HepG2 (cell line): ENCODE data around the gene ZNF446. TPM values are rescaled to one million over a fixed set of nuclear protein-coding genes. Genes with fewer than 3 reads are reported as not detected.

Experiments used
- CCAR2 ChIP-seq: fragments of 200-400 bp; formaldehyde crosslinking; optimal IDR thresholded peaks from 2 replicates; pipeline ENCODE3; 2018; ENCODE audit warnings: low read depth, mild to moderate bottlenecking, low read length, moderate library complexity
- FIP1L1 ChIP-seq: fragments of 200-400 bp; formaldehyde crosslinking; IDR thresholded peaks from 2 replicates; pipeline ENCODE4 v1.6.1; 2018; ENCODE audit warnings: low read depth, mild to moderate bottlenecking, low read length, moderate library complexity, borderline replicate concordance; ENCODE audit not compliant: insufficient read depth
- GFI1 ChIP-seq: sonication (generic); formaldehyde crosslinking; IDR thresholded peaks from 2 replicates; pipeline ENCODE4 v1.5.0; 2020; ENCODE audit warnings: missing genetic modification reagents, mild to moderate bottlenecking, borderline replicate concordance
- KDM4B ChIP-seq: sonication (generic); formaldehyde crosslinking; IDR thresholded peaks from 2 replicates; pipeline ENCODE4 v1.4.0; 2020; ENCODE audit warnings: missing genetic modification reagents
- KLF11 ChIP-seq: IDR thresholded peaks from 2 replicates; pipeline ENCODE4 v1.6.1; 2016; ENCODE audit warnings: missing compliant biosample characterization
- KLF12 ChIP-seq: sonication (generic); formaldehyde crosslinking; IDR thresholded peaks from 2 replicates; pipeline ENCODE4 v1.4.0; 2020; ENCODE audit warnings: missing genetic modification reagents, borderline replicate concordance
- MIER3 ChIP-seq: IDR thresholded peaks from 2 replicates; pipeline ENCODE4 v1.6.1; 2016; ENCODE audit warnings: missing compliant biosample characterization, borderline replicate concordance
- MXD4 ChIP-seq: IDR thresholded peaks from 2 replicates; pipeline ENCODE4 v1.6.1; 2016; ENCODE audit warnings: mild to moderate bottlenecking, missing biosample characterization, missing genetic modification reagents
- PHF5A ChIP-seq: IDR thresholded peaks from one replicate; pipeline ENCODE4 v1.6.1; 2018; ENCODE audit warnings: low read depth, missing genetic modification reagents; ENCODE audit not compliant: unreplicated experiment
- ZNF510 ChIP-seq: sonication (generic); formaldehyde crosslinking; IDR thresholded peaks from 2 replicates; pipeline ENCODE4 v1.4.0; 2020; ENCODE audit warnings: low read depth, mild to moderate bottlenecking, missing genetic modification reagents
- ZNF557 ChIP-seq: sonication (generic); formaldehyde crosslinking; IDR thresholded peaks from 2 replicates; pipeline ENCODE4 v1.4.0; 2020; ENCODE audit warnings: missing genetic modification reagents
- ZNF670 ChIP-seq: sonication (generic); formaldehyde crosslinking; IDR thresholded peaks from 2 replicates; pipeline ENCODE4 v1.8.0; 2022; ENCODE audit warnings: mild to moderate bottlenecking, missing genetic modification reagents, borderline replicate concordance
- ZNF839 ChIP-seq: sonication (generic); formaldehyde crosslinking; IDR thresholded peaks from 2 replicates; pipeline ENCODE4 v1.4.0; 2020; ENCODE audit warnings: missing genetic modification reagents, mild to moderate bottlenecking, borderline replicate concordance
- polyA plus RNA-seq, 8 experiments: library from polyadenylated mRNA; depleted of rRNA in 3 of 8; stranded (reverse) in 7 of 8; unstranded in 1 of 8; fragments of >200 nt; fragmentation: Illumina TruSeq in 4 of 8; extraction: Trizol in 4 of 8; gene quantifications; 2 replicates each; pipeline versions ENCODE4 v1.2.1 to v1.2.3, GENCODE V29; 2011 to 2016; ENCODE audit warnings: low read depth in 4 of 8, missing spikeins in 1 of 8, mixed read lengths in 1 of 8; ENCODE audit not compliant: insufficient read depth in 1 of 8
- total RNA-seq, 5 experiments: library from RNA; depleted of rRNA; stranded (reverse); fragments of >200 nt; fragmentation: Illumina TruSeq; extraction: Trizol; gene quantifications; 2 replicates each; pipeline ENCODE4 v1.2.3, GENCODE V29; 2016; ENCODE audit warnings: low read depth in 1 of 5
- TF ChIP-seq, protein P1 (sequence below): IDR thresholded peaks from 2 replicates; pipeline ENCODE4 v1.6.1; 2012; ENCODE audit warnings: inconsistent platforms
- TF ChIP-seq, protein P2 (sequence below): sonication (generic); formaldehyde crosslinking; IDR thresholded peaks from 2 replicates; pipeline ENCODE4 v1.8.0; 2022; ENCODE audit warnings: mild to moderate bottlenecking, missing genetic modification reagents, moderate library complexity
- TF ChIP-seq, protein P3 (sequence below): IDR thresholded peaks from 2 replicates; pipeline ENCODE4 v1.6.1; 2012; ENCODE audit warnings: low read length, improper control_type of control experiment
- TF ChIP-seq, protein P4 (sequence below): sonication (generic); formaldehyde crosslinking; IDR thresholded peaks from 2 replicates; pipeline ENCODE4 v1.9.0; 2021; ENCODE audit warnings: missing genetic modification reagents, mild to moderate bottlenecking, borderline replicate concordance
- TF ChIP-seq, protein P5 (sequence below), 2 experiments: sonication (generic) in 1 of 2; formaldehyde crosslinking in 1 of 2; IDR thresholded peaks; 2 replicates each; pipeline versions ENCODE4 v1.4.0 to v1.6.1; 2016 to 2020; ENCODE audit warnings: borderline replicate concordance in 1 of 2, low read depth in 1 of 2, mild to moderate bottlenecking in 1 of 2, missing genetic modification reagents in 1 of 2

Gene ZNF446
- total and polyA plus RNA-seq, 2 of the 13 experiments (the other 11 are each of a cell fraction or from before 2014, with no cell fraction given), result 3.0 to 3.6 TPM

DNA sequence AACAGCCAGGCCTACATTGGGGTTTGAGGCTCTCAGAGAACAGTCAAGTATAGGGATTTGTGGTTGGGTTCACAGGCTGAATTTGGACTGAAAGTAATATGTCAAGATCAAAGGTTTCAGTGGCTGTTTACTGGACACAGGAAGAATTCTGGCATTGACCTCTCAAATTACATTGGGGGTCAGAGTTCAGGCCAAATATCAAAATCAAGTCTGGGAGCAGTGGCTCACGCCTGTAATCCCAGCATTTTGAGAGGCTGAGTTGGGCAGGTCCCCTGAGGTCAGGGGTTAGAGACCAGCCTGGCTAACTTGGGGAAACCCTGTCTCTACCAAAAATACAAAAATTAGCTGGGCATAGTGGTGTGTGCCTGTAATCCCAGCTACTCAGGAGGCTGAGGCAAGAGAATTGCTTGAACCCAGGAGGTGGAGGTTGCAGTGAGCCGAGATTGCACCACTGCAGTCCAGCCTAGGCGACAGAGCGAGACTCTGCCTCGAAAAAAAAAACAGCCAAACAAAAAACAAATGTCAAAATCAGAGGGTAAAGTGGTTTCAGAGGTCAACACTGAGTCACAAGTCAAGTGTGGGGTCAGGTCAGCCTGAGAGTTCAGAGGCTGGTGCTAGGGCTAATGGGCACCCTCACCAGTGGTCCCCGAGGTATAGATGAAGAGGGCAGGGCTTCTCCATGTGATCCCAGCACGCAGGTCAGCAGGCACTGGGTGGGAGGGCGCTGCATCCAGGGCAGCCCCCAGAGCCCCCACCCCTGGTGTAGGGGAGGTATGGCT lies 34.1 kb downstream of the ZNF446 start (continued):
- no peak for TF ChIP-seq ZNF839 (CRISPR knock-in tag)
- no peak for TF ChIP-seq ZNF670
- no peak for TF ChIP-seq KLF11
- no peak for TF ChIP-seq ZNF557 (CRISPR knock-in tag)
- TF ChIP-seq, protein P1, sequence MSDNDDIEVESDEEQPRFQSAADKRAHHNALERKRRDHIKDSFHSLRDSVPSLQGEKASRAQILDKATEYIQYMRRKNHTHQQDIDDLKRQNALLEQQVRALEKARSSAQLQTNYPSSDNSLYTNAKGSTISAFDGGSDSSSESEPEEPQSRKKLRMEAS, result no peak
- TF ChIP-seq, protein P2, sequence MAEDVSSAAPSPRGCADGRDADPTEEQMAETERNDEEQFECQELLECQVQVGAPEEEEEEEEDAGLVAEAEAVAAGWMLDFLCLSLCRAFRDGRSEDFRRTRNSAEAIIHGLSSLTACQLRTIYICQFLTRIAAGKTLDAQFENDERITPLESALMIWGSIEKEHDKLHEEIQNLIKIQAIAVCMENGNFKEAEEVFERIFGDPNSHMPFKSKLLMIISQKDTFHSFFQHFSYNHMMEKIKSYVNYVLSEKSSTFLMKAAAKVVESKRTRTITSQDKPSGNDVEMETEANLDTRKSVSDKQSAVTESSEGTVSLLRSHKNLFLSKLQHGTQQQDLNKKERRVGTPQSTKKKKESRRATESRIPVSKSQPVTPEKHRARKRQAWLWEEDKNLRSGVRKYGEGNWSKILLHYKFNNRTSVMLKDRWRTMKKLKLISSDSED (CRISPR knock-in tag), result no peak
- TF ChIP-seq, protein P3, sequence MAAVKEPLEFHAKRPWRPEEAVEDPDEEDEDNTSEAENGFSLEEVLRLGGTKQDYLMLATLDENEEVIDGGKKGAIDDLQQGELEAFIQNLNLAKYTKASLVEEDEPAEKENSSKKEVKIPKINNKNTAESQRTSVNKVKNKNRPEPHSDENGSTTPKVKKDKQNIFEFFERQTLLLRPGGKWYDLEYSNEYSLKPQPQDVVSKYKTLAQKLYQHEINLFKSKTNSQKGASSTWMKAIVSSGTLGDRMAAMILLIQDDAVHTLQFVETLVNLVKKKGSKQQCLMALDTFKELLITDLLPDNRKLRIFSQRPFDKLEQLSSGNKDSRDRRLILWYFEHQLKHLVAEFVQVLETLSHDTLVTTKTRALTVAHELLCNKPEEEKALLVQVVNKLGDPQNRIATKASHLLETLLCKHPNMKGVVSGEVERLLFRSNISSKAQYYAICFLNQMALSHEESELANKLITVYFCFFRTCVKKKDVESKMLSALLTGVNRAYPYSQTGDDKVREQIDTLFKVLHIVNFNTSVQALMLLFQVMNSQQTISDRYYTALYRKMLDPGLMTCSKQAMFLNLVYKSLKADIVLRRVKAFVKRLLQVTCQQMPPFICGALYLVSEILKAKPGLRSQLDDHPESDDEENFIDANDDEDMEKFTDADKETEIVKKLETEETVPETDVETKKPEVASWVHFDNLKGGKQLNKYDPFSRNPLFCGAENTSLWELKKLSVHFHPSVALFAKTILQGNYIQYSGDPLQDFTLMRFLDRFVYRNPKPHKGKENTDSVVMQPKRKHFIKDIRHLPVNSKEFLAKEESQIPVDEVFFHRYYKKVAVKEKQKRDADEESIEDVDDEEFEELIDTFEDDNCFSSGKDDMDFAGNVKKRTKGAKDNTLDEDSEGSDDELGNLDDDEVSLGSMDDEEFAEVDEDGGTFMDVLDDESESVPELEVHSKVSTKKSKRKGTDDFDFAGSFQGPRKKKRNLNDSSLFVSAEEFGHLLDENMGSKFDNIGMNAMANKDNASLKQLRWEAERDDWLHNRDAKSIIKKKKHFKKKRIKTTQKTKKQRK, result no peak
- TF ChIP-seq FIP1L1, result no peak
- TF ChIP-seq GFI1 (CRISPR knock-in tag), result peak; percentile 88; the same call in 1 of the 2 replicates
- no peak for TF ChIP-seq MIER3 (CRISPR knock-in tag)
- TF ChIP-seq KDM4B (CRISPR knock-in tag), result no peak
- TF ChIP-seq MXD4 (CRISPR knock-in tag), result no peak
- TF ChIP-seq, protein P4, sequence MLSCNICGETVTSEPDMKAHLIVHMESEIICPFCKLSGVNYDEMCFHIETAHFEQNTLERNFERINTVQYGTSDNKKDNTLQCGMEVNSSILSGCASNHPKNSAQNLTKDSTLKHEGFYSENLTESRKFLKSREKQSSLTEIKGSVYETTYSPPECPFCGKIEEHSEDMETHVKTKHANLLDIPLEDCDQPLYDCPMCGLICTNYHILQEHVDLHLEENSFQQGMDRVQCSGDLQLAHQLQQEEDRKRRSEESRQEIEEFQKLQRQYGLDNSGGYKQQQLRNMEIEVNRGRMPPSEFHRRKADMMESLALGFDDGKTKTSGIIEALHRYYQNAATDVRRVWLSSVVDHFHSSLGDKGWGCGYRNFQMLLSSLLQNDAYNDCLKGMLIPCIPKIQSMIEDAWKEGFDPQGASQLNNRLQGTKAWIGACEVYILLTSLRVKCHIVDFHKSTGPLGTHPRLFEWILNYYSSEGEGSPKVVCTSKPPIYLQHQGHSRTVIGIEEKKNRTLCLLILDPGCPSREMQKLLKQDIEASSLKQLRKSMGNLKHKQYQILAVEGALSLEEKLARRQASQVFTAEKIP, result no peak
- TF ChIP-seq PHF5A (CRISPR knock-in tag), result no peak
- no peak for TF ChIP-seq ZNF510 (CRISPR knock-in tag)
- TF ChIP-seq CCAR2, result no peak
- no peak for TF ChIP-seq KLF12 (CRISPR knock-in tag)
- TF ChIP-seq, protein P5, sequence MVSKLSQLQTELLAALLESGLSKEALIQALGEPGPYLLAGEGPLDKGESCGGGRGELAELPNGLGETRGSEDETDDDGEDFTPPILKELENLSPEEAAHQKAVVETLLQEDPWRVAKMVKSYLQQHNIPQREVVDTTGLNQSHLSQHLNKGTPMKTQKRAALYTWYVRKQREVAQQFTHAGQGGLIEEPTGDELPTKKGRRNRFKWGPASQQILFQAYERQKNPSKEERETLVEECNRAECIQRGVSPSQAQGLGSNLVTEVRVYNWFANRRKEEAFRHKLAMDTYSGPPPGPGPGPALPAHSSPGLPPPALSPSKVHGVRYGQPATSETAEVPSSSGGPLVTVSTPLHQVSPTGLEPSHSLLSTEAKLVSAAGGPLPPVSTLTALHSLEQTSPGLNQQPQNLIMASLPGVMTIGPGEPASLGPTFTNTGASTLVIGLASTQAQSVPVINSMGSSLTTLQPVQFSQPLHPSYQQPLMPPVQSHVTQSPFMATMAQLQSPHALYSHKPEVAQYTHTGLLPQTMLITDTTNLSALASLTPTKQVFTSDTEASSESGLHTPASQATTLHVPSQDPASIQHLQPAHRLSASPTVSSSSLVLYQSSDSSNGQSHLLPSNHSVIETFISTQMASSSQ (IDR thresholded peaks at IDR 0.05; ENCODE audit: low read depth), result no peak
- TF ChIP-seq, protein P5 (CRISPR knock-in tag; IDR thresholded peaks at IDR 0.05; ENCODE audit: borderline replicate concordance), result no peak; the same call in 1 of the 2 replicates
